Measurements from ENCODE around the gene CARD19.
"Not testable (repeated sequence)": the region's sequence is repeated elsewhere in the genome, so short reads cannot be mapped to it uniquely, and the experiment has no call there.

- not testable (repeated sequence) for TF ChIP-seq CTCF, POLR2A (IDR thresholded peaks at IDR 0.05)
These were observed 5.1 kb downstream of the CARD19 start for GRCh38 chr9:93101086-93101485.

Data from heart left ventricle (tissue), 13 donors.